Measurements from ENCODE around the gene METTL16.
"Not testable (repeated sequence)": the region's sequence is repeated elsewhere in the genome, so short reads cannot be mapped to it uniquely, and the experiment has no call there.

Gene METTL16, protein sequence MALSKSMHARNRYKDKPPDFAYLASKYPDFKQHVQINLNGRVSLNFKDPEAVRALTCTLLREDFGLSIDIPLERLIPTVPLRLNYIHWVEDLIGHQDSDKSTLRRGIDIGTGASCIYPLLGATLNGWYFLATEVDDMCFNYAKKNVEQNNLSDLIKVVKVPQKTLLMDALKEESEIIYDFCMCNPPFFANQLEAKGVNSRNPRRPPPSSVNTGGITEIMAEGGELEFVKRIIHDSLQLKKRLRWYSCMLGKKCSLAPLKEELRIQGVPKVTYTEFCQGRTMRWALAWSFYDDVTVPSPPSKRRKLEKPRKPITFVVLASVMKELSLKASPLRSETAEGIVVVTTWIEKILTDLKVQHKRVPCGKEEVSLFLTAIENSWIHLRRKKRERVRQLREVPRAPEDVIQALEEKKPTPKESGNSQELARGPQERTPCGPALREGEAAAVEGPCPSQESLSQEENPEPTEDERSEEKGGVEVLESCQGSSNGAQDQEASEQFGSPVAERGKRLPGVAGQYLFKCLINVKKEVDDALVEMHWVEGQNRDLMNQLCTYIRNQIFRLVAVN

DNA sequence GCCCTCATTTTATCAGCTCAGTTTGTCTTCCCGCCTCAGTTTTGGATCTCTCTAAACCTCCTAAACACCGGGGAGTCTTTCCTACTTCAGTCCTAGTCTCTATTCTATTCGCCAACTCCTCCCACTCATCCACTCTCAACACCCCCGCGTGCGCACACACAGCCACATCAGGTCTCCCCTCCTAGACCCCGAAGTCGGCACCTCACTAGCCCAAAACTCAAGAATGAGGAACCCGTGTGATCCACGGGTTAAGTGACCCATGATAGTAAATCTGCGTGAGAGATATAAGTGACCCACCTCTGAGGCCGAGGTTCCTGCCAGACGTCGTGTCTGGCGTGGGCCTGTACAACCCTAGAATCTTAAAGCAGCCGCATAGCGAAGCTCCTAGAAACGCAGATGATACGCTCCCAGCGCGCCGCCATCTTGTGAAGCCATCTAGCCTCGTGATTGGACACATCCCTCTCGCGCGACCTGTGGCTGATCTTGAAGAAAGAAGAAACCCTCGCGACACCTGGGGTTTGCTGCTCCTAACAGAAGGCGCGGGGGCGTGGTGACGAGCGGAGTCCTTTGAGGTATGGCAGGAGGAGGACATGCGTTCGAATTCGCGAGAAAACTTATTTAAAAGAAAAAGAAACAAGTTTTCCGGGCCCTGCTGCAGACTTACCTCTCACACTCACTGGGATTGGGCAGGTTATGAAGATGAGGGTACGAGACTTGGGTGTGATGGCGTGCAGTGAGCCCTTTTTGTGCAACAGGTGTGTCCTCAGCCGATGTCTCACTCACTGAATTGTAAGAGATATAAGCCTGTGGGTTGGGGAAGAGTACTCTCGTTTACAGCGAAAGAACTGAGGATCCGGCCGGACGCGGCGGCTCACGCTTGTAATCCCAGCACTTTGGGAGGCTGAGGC is at the start of gene METTL16:
Gene METTL16 (minus strand): TSS at position 427 of the 908 bp plus-strand sequence. CDS start 9,557 bp downstream, outside the sequence.
- peak; percentile 96 for DNase-seq (ENCODE audit: low read depth, low spot score)

DNA sequence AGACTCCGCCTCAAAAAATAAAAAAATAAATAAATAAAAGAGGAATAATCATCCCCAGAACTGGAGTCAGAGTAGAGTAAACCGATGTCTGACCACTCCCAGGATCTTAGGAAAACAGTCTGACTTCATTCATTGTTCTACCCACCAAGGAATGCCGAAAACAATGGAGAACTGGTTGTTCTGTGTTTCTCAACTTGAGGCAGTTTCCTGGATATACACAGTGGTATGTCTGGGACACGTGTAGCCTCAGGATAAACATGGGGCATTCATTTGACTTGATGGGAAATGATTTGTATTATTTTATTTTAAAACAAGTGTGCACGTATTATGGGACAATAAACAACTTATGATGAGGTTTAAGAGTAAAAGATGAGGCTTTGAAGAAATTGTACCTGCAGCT is 49.0 kb upstream of the METTL16 start:
- no peak for DNase-seq (ENCODE audit: low read depth, low spot score)

DNA sequence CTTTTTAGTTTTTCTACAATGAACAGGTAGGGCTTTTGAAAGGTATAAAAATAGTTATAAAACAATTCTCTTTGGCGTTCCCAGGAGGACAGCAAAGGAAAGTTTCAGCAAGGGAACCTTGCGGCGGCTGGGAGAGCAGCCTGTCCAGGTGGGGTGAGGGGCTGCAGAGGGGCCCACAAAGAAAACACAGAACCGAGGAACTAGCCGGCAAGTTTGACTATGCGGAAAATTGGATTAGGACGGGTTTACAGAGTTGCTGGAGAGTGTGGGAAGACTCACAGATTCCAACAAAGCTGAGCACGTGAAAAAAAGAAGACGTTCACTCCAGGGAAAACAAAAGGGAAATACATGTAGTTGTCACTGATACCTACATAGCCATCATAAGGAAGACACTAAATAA is 40.2 kb upstream of the METTL16 start:
- no peak for DNase-seq (ENCODE audit: low read depth, low spot score)

DNA sequence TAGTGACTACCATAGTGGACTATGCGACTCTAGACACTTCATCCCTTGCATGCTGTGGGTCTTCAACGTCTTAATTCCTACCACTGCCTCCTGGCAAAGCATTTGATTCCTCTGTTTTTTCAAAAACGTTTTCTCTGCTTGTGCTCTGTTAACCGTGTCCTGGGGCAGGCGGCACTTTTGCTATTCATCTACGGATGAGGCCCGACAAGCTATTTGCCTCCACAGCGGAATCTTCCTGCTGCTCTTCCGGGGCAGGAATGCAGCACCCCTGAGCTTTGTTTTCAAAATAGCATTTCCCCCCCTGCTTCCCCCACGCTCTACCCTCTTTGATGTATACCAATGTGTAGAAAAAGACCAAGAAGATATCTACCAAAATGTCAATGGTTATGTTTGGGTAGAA is 39.8 kb upstream of the METTL16 start:
- no peak for DNase-seq (ENCODE audit: low read depth, low spot score)

DNA sequence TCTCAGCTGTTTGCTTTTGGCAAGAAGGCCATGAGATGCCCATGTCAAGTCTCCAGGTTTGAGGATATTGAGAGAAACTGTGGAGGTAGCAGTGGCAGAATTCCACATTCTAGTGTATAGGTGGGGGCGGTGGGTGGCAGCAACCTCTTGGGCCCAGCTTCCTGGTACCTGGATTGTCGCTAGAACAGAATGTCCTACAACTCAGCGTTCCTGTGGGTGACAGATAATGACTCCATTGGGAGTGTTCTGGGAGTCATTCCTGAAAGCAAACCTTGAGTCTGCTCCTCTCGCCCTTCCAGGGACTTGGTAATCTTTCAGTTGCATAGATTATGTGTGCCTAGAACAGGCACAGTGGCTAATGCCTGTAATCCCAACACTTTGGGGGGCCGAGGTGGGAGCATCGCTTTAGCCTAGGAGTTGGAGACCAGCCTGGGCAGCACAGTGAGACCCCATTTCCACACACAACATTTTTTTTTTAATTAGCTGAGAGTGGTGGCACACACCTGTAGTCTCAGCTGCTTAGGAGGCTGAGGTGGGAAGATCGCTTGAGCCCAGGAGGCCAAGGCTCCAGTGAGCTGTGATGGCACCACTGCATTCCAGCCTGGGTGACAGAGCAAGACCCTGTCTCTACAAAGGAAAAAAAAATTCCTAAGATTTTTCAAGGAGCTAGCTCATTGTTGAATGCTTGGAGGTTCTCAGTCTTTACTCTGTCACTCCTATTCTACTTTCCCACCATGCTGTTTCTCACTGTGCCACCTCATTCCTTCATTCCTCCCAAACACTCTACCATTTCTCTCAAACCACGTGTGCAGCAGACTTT is 37.9 kb upstream of the METTL16 start:
- DNase-seq (ENCODE audit: low read depth, low spot score): no peak

DNA sequence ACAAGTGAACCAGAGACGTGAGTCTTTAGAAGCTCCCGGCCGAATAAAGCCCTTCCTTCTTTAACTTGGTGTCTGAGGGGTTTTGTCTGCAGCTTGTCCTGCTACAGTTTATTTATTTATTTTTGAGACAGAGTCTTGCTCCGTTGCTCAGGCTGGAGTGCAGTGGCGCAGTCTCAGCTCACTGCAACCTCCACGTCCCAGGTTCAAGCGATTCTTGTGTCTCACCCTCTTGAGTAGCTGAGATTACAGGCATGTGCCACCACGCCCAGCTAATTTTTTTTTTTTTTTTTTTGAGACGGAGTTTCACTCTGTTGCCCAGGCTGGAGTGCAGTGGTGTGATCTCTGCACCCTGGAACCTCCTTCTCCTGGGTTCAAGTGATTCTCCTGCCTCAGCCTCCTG is 36.3 kb upstream of the METTL16 start:
- DNase-seq (ENCODE audit: low read depth, low spot score): not testable (repeated sequence)

DNA sequence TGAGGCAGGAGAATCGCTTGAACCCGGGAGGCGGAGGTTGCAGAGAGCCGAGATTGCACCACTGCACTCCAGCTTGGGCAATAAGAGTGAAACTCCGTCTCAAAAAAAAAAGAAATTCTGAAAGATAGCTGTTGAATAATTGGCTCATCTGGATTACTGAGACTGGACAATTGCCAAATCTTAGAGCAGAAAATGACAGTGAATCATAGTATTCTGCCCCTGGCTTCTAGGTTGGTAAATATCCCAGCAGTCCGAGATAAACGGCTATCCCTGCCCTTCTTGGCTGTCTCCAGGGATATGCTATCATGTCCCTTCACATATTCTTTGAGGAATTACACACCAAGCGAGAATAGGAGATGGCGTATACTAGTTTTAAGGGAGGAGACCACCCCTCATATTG is 35.5 kb upstream of the METTL16 start:
- no peak for DNase-seq (ENCODE audit: low read depth, low spot score)

DNA sequence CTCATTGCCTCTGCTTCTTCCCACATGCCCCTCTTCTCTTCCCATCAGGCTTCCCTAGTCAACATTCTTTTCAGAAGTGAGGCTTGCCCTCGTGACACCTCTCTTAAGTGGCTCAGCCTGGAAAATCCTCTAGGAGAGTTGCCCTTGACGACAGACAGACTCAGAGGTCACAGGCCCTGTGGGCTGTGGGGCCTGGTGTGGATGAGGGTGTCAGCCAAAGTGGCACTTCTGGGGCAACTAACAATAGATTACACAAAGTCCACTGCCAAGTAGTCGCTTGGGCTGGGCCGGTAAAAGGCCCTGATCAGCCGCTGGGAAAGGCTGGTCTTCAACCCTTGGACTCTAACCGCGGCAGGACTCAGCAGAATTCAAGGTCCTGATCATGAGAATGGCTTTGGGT is 33.7 kb upstream of the METTL16 start:
- no peak for DNase-seq (ENCODE audit: low read depth, low spot score)

DNA sequence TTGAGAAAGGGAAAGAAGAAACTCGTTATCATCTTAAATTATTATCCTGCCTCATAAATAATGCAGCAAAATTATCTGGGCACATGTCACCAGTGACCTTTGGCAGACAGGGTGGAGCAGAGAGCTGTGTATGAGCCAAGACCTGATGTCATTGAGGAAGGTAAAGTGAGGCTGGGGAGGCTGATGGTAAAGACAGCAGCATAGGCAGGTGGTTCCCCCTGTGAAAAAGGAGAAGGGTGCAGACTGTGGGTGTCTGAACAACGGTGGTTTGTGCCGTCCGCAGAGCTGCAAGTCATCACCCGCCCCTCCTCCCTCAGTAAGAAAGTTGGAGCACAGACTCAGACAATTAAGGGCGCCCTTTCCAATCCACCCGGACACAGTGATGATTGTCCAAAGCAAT is 30.8 kb upstream of the METTL16 start:
- DNase-seq (ENCODE audit: low read depth, low spot score): no peak

DNA sequence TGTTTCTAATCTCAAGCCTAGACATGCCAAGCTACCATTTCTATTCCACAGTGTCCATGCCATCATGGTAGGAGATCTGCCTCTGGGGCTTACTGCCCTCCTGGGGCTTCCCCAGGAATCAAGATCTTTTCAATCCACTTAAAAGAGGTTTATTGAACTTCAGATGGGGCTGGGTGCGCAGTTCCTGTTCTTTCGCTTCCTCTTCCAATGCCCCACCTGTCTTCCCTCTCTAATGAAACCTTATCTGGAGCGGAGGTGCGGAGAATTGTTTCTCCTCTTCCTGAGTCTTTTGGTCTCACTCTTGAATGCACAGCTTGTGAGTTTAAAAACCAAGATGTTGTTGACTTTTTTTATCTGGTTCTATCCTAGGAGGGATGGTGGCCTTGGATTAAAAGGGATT is 30.4 kb upstream of the METTL16 start:
- DNase-seq (ENCODE audit: low read depth, low spot score): no peak

DNA sequence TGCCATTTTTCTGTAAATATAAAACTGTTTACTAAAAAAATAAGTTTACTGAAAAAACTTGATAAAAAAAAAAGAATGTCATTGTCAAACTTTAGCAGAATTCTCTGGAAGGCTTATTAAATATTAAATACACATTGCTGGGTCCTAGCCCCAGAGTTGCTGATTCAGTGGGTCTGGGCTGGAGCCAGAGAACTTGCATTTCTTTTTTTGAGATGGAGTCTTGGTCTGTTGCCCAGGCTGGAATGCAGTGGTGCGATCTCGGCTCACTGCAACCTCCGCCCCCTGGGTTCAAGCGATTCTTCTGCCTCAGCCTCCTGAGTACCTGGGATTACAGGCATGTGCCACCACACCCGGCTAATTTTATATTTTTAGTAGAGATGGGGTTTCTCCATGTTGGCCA is 25.9 kb upstream of the METTL16 start:
- DNase-seq (ENCODE audit: low read depth, low spot score): not testable (repeated sequence)

DNA sequence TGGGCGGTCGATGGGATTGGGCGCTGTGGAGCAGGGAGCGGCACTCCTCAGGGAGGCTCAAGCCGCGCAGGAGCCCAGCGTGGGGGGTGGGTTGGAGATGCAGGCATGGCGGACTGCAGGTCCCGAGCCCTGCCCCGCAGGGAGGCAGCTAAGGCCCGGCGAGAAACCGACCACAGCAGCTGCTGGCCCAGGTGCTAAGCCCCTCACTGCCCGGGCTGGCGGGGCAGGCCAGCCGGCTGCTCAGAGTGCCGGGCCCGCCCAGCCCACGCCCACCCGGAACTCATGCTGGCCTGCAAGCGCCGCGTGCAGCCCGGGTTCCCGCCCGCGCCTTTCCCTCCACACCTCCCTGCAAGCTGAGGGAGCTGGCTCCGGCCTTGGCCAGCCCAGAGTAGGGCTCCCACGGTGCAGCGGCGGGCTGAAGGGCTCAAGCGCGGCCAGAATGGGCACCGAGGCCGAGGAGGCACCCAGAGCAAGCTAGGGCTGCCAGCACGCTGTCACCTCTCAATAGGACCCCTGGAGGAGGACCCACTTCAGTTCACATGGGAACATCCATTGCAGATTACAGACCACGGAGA is 20.5 kb upstream of the METTL16 start:
- no peak for DNase-seq (ENCODE audit: low read depth, low spot score)

DNA sequence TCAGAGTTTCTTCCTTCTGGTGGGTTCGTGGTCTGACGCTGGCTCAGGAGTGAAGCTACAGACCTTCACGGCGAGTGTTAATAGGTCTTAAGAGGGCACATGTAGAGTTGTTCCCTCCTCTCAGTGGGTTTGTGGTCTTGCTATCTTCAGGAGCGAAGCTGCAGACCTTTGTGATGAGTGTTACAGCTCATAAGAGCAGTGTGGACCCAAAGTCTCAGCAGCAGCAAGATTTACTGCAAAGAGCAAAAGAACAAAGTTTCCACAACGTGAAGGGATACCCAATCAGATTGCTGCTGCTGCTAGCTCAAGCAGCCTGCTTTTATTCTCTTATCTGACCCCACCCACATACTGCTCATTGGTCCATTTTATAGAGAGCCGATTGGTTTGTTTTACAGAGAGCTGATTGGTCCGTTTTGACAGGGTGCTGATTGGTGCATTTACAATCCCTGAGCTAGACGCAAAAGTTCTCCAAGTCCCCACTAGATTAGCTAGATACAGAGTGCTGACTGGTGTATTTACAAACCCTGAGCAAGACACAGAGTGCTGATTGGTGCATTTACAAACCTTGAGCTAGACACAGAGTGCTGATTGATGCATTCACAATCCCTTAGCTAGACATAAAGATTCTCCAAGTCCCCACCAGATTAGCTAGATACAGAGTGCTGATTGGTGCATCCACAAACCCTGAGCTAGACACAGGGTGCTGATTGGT is 19.7 kb upstream of the METTL16 start:
- DNase-seq (ENCODE audit: low read depth, low spot score): not testable (repeated sequence)

DNA sequence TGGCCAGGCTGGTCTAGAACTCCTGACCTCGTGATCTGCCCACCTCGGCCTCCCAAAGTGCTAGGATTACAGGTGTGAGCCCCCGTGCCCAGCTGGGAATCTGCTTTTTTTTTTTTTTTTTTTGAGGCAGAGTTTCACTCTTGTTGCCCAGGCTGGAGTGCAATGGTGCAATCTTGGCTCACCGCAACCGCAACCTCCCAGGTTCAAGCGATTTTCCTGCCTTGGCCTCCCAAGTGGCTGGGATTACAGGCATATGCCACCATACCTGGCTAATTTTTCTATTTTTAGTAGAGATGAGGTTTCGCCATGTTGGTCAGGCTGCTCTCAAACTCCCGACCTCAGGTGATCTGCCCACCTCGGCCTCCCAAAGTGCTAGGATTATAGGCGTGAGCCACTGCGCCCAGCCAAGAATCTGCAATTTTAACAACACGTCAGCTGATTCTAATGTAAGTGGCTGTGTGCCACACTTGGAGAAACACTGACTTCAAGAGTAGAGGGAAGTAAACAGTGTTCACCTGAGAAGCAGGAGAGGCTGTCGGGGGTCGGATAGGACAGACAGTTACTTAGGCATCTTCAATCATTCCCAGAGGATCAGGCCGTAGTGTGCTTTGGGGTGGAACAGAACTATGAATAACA is 10.2 kb upstream of the METTL16 start:
- not testable (repeated sequence) for DNase-seq (ENCODE audit: low read depth, low spot score)

DNA sequence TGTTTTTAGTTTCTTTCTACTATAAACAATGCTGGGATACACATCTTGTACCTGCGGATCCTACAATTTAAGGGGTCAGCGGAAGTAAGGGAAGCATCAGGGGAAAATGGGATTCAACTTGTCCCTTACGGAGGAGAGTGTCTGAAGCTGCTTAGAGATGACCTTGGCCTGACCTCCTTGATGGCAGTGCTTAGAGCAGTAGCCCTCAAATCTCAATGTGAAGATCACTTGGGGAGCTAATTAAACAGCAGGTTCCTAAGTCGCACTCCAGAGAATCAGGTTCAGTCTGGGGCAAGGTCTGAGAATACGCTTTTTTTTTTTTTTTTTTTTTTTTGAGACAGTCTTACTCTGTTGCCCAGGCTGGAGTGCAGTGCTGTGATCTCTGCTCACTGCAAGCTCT is 9.6 kb upstream of the METTL16 start:
- DNase-seq (ENCODE audit: low read depth, low spot score): no peak

DNA sequence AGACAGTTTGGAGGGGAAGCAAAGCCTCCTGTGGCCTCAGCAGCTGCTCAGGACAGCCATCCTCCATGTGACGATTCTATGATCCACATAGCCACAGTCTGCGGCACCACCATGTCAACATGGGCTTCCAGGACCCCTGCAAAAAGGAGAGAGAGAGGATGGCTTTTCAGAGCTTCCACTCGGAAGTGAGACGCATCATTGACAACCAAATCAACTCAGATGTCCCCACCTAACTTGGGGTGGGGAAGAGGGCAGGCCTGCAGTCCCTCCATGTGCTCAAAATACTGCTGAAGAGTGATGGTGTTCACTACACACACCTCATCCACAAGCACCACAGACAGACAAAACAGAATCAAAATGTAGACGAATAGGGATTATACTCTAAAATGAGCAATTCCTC is 5.9 kb upstream of the METTL16 start:
- no peak for DNase-seq (ENCODE audit: low read depth, low spot score)

DNA sequence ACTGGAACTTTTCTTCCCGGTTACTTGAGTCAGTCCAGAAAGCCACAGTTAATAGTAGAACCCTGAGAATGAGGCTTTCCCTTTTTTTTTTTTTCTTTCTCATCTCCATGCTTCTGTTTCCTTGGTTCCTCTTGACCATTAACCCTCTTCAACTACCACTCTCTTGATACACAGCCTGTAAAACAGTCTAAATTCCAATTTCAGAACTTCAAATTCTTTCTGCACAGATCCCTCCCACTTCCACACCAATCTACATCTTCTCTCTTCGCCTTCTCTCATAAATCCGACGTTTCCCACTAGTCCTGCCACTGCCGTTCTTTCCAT is 588 bp downstream of the METTL16 start:
- no peak for DNase-seq (ENCODE audit: low read depth, low spot score)

DNA sequence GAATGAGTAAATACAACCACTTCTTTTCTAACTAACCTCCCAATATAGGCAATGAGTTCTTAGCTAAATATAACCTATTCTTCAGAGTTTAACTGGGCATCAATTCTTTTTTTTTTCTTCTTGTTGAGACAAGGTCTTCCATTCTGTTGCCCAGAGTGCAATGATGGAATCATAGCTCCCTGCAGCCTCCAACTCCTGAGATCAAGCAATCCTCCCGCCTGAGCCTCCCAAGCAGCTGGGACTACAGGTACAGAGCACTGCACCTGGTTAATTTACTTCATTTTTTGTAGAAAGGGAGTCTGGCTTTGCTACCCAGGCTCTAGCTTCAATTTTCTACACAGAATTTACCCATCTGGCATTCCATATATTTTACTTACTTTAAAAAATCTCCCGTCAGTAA is 1.1 kb downstream of the METTL16 start:
- DNase-seq (ENCODE audit: low read depth, low spot score): no peak

DNA sequence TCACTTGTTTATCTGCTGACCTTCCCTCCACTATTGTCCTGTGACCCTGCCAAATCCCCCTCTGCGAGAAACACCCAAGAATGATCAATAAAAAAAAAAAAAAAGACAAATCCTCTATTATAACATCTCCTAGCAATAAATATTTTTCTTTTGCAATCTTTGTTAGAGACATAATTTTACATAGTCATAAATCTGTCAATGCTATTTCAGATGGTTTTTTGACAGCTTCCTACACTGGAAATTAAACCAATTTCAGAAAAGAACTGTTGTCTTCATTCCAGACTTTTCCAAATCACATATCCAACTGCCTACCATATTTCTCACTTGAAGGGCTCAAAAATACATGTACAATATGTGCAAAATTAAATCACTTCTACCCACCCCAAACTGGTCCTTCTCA is 3.7 kb downstream of the METTL16 start:
- no peak for DNase-seq (ENCODE audit: low read depth, low spot score)

DNA sequence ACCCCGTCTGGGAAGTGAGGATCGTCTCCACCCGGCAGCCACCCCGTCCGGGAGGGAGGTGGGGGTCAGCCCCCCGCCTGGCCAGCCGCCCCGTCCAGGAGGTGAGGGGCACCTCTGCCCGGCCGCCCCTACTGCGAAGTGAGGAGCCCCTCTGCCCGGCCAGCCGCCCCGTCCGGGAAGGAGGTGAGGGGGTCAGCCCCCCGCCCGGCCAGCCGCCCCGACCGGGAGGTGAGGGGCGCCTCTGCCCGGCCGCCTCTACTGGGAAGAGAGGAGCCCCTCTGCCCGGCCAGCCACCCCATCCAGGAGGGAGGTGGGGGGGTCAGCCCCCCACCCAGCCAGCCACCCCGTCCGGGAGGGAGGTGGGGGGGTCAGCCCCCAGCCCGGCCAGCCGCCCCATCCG is 4.7 kb downstream of the METTL16 start:
- DNase-seq (ENCODE audit: low read depth, low spot score): not testable (repeated sequence)

All from brain pericyte (primary cell).